Peyer's patch (tissue), 4 donors: ENCODE measurements around the gene SH3TC1. TPM values are rescaled to one million over a fixed set of nuclear protein-coding genes. Genes with fewer than 3 reads are reported as not detected.
A peak's percentile ranks its signal among the peaks of the same experiment; 100 is the strongest.

Experiments
- DNase-seq, 3 donors: peaks; one replicate each; pipeline ENCODE4 v3.0.0-alpha.2; 2017 to 2019
- H3K27ac ChIP-seq, 4 donors: fragments of 200-600 bp; sonication (generic); one replicate each; pipeline ENCODE4 v1.5.1; 2016 to 2019
- H3K27me3 ChIP-seq, 2 donors: fragments of 200-600 bp; sonication (generic); one replicate each; pipeline ENCODE4 v1.5.1; 2019
- H3K36me3 ChIP-seq, 3 donors: fragments of 200-600 bp; sonication (generic); one replicate each; pipeline ENCODE4 v1.5.1; 2016 to 2019
- H3K4me1 ChIP-seq, 4 donors: fragments of 200-600 bp; sonication (generic); one replicate each; pipeline ENCODE4 v1.5.1; 2016 to 2019
- H3K4me3 ChIP-seq, 4 donors: fragments of 200-600 bp; sonication (generic); 1 replicate in 3 of 4; 2 replicates in 1 of 4; pipeline ENCODE4 v1.5.1; 2016 to 2019; ENCODE audit warnings: mild to moderate bottlenecking in 1 of 4
- H3K9me3 ChIP-seq, 4 donors: fragments of 200-600 bp; sonication (generic); one replicate each; pipeline ENCODE4 v1.5.1; 2016 to 2019; ENCODE audit warnings: mild to moderate bottlenecking in 1 of 4
- POLR2A ChIP-seq, 2 donors: fragments of 450-650 bp; IDR thresholded peaks; one replicate each; pipeline ENCODE4 v1.5.1; 2017; ENCODE audit warnings: antibody characterized with exemption in 2 of 2, mild to moderate bottlenecking in 2 of 2, moderate library complexity in 2 of 2
- total RNA-seq, 4 donors: library from RNA; depleted of rRNA; stranded (reverse); fragments of >200 nt; gene quantifications; one replicate each; pipeline ENCODE4 v1.1.0, GENCODE V29; 2016
- TF ChIP-seq, protein P1 (sequence below), 6 experiments: fragments of 450-650 bp in 4 of 6; fragments of 200-600 bp in 2 of 6; sonication (generic) in 1 of 6; IDR thresholded peaks; one replicate each; pipeline ENCODE4 v1.5.1; 2017 to 2019; ENCODE audit warnings: antibody characterized with exemption in 6 of 6, mild to moderate bottlenecking in 3 of 6, moderate library complexity in 1 of 6

Gene SH3TC1
- total RNA-seq, 4 donors from 2014 or later: 4.2 to 88.3 (median 11.8) TPM

DNA sequence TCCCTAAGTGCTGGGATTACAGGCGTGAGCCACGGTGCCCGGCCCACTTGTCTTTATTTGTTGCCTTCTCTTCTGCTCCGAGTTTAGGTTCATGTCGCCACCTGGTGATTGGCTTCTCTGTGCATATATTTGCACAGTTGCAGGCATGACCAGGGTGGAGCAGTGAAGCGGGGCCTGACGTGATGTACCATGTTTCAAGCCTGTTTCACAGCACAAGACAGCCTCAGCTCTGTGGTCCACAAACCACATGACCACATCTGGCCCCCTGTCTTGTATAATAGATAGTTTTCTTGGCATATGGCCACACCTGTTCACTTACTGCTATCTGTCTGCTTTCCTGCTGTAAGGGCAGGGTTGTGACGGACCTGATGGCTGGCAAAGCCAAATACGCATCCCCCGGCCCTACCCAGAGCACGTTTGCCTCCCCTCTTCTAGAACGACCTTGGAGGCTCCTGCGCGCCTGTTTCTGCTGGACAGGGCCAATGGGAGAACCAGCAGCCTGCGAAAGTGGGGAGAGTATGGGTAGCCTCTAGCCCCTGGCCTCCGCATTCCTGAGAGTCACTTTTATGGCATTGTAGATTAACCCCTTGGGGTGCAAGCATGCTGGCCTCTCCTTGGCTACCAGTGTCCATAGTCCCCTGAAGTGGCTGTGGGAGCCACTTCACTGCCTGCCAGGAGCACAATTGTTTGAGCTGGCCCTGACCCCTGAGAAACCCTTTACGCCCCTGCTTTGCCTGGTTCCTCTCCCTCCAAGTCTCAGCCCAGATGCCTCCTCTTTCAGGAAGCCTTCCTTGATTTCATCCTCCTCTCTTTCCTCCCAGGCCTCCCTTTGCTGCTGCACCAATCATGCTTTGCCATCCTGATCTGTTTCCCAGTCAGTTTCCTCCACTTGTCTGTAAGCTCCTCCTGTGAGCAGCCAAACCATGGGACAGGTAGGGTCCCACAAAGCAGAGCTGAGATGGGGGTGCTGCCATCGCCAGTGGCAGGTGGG is 6.0 kb upstream of the SH3TC1 start:
- Histone ChIP-seq H3K36me3 (no peaks in the 10 kb centered on the region), H3K4me3 (no peak overlapping the region), H3K9me3 (no peaks in the 10 kb centered on the region), H3K4me1 (peaks cover 0 to 14% (median under 1%) of the 10 kb centered on the region in 4 donors), H3K27me3 (no peaks in the 10 kb centered on the region), H3K27ac (no peak overlapping the region)
- peak in 2 of 3 donors; percentile 88 to 91 for DNase-seq
- TF ChIP-seq POLR2A (IDR thresholded peaks at IDR 0.05): no peak
- TF ChIP-seq, protein P1, sequence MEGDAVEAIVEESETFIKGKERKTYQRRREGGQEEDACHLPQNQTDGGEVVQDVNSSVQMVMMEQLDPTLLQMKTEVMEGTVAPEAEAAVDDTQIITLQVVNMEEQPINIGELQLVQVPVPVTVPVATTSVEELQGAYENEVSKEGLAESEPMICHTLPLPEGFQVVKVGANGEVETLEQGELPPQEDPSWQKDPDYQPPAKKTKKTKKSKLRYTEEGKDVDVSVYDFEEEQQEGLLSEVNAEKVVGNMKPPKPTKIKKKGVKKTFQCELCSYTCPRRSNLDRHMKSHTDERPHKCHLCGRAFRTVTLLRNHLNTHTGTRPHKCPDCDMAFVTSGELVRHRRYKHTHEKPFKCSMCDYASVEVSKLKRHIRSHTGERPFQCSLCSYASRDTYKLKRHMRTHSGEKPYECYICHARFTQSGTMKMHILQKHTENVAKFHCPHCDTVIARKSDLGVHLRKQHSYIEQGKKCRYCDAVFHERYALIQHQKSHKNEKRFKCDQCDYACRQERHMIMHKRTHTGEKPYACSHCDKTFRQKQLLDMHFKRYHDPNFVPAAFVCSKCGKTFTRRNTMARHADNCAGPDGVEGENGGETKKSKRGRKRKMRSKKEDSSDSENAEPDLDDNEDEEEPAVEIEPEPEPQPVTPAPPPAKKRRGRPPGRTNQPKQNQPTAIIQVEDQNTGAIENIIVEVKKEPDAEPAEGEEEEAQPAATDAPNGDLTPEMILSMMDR (IDR thresholded peaks at IDR 0.05): peak in 5 of 6 experiments; percentile 10 to 47 (median 44)

GRCh38 chr4:8194306-8195242 is 4.5 kb upstream of the SH3TC1 start:
- no peaks in the 10 kb centered on the region for H3K27me3 ChIP-seq
- H3K4me1 ChIP-seq: peaks cover 0 to 21% (median 6%) of the 10 kb centered on the region in 4 donors
- no peak overlapping the region for H3K4me3 ChIP-seq
- H3K27ac ChIP-seq: no peak overlapping the region
- no peaks in the 10 kb centered on the region for H3K36me3 ChIP-seq
- H3K9me3 ChIP-seq: no peaks in the 10 kb centered on the region
- no peak for DNase-seq
- TF ChIP-seq, protein P1 (IDR thresholded peaks at IDR 0.05): no peak
- TF ChIP-seq POLR2A (IDR thresholded peaks at IDR 0.05): no peak

DNA sequence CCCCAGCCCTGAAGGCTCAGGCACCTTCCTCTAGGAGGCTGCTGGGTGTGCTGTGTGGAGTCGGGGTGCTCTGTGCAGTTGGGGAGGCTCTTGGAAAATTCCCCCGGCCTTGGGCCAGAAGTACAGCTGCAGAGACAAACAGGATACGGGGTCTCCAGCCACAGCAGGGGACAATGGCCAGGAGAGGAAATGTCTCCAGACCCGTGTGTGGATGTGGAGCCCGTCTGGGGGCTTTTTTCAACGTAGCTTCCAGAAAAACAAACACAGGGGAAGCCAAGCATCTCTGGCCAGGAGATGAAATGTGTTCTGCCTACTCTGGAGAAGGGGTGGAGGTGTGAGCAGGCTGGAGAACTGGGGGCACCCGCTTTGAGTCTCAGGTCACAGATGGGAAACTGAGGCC is 3.7 kb upstream of the SH3TC1 start:
- TF ChIP-seq, protein P1 (IDR thresholded peaks at IDR 0.05): no peak
- TF ChIP-seq POLR2A (IDR thresholded peaks at IDR 0.05): no peak
- Histone ChIP-seq H3K4me3 (no peak overlapping the region), H3K27me3 (no peaks in the 10 kb centered on the region), H3K36me3 (no peaks in the 10 kb centered on the region), H3K4me1 (peaks cover 0 to 30% (median 7%) of the 10 kb centered on the region in 4 donors), H3K27ac (no peak overlapping the region), H3K9me3 (no peaks in the 10 kb centered on the region)
- DNase-seq: no peak

- H3K27me3 ChIP-seq: no peaks in the 10 kb centered on the region
- H3K27ac ChIP-seq: no peak overlapping the region
- H3K4me1 ChIP-seq: peaks cover 0 to 30% (median 12%) of the 10 kb centered on the region in 4 donors
- no peak for DNase-seq
- TF ChIP-seq, protein P1 (IDR thresholded peaks at IDR 0.05): no peak
- no peak for TF ChIP-seq POLR2A (IDR thresholded peaks at IDR 0.05)
- no peaks in the 10 kb centered on the region for H3K36me3 ChIP-seq
- no peak overlapping the region for H3K4me3 ChIP-seq
- no peaks in the 10 kb centered on the region for H3K9me3 ChIP-seq
These were observed 3.1 kb upstream of the SH3TC1 start for GRCh38 chr4:8195841-8196458.

- no peaks in the 10 kb centered on the region for H3K27me3 ChIP-seq
- H3K36me3 ChIP-seq: no peaks in the 10 kb centered on the region
- no peaks in the 10 kb centered on the region for H3K9me3 ChIP-seq
- H3K27ac ChIP-seq: no peak overlapping the region
- no peak for TF ChIP-seq POLR2A (IDR thresholded peaks at IDR 0.05)
- TF ChIP-seq, protein P1 (IDR thresholded peaks at IDR 0.05): no peak
- H3K4me3 ChIP-seq: no peak overlapping the region
- peaks cover 0 to 42% (median 25%) of the 10 kb centered on the region in 4 donors for H3K4me1 ChIP-seq
- DNase-seq: no peak
These were observed 1.6 kb upstream of the SH3TC1 start for GRCh38 chr4:8197521-8197920.
